Stomach (tissue), 9 donors: ENCODE data around the gene USP35. TPM values are rescaled to one million over a fixed set of nuclear protein-coding genes. Genes with fewer than 3 reads are reported as not detected.

Source experiments
- DNase-seq, 2 donors: peaks; one replicate each; pipeline versions ENCODE4 v3.0.0 to v3.0.0-alpha.2; 2013 to 2019
- H3K27ac ChIP-seq, 5 donors: fragments of 200-600 bp in 4 of 5; sonication (generic) in 4 of 5; one replicate each; pipeline ENCODE4 v1.5.1; 2013 to 2019; ENCODE audit warnings: mild to moderate bottlenecking in 1 of 5, moderate library complexity in 1 of 5
- H3K27me3 ChIP-seq, 3 donors: fragments of 200-600 bp; sonication (generic); one replicate each; pipeline ENCODE4 v1.5.1; 2017 to 2019; ENCODE audit warnings: mixed run types in 1 of 3
- H3K36me3 ChIP-seq, 4 donors: fragments of 200-600 bp; sonication (generic); 1 replicate in 3 of 4; 2 replicates in 1 of 4; pipeline ENCODE4 v1.5.1; 2016 to 2019
- H3K4me1 ChIP-seq, 4 donors: fragments of 200-600 bp; sonication (generic); one replicate each; pipeline ENCODE4 v1.5.1; 2016 to 2019
- H3K4me3 ChIP-seq, 4 donors: fragments of 200-600 bp; sonication (generic) in 3 of 4; one replicate each; pipeline ENCODE4 v1.5.1; 2016 to 2019; ENCODE audit warnings: mild to moderate bottlenecking in 1 of 4
- H3K9me3 ChIP-seq, 4 donors: fragments of 200-600 bp; sonication (generic); one replicate each; pipeline ENCODE4 v1.5.1; 2016 to 2019
- CTCF ChIP-seq, 7 experiments: fragments of 450-650 bp in 4 of 7; fragments of 200-600 bp in 3 of 7; sonication (generic) in 3 of 7; IDR thresholded peaks; one replicate each; pipeline ENCODE4 v1.5.1; 2016 to 2019; ENCODE audit warnings: antibody characterized with exemption in 7 of 7, control low read depth in 2 of 7, mild to moderate bottlenecking in 1 of 7
- EP300 ChIP-seq: sonication (generic); formaldehyde crosslinking; IDR thresholded peaks from one replicate; pipeline ENCODE4 v1.6.1; 2017; ENCODE audit warnings: antibody characterized with exemption
- POLR2A ChIP-seq, 4 donors: fragments of 450-650 bp; IDR thresholded peaks; one replicate each; pipeline ENCODE4 v1.6.1; 2016; ENCODE audit warnings: antibody characterized with exemption in 4 of 4, control low read depth in 2 of 4, mild to moderate bottlenecking in 1 of 4, moderate library complexity in 1 of 4
- POLR2AphosphoS5 ChIP-seq, 3 donors: sonication (generic); formaldehyde crosslinking; IDR thresholded peaks; one replicate each; pipeline ENCODE4 v1.6.1; 2016; ENCODE audit warnings: antibody characterized with exemption in 3 of 3
- WGBS, 5 donors: extraction: QIAGEN DNeasy Blood & Tissue Kit in 3 of 5; methylation state at CpG; one replicate each; pipeline versions ENCODE4 v1.1.5 to v1.1.7; 2013 to 2018; 5-methylcytosine and 5-hydroxymethylcytosine counted together
- intact Hi-C: fragments of 100-400 bp; cut with DNase I; formaldehyde crosslinking; loops from one replicate; pipeline ENCODE4 v1.15.1; 2023; ENCODE audit warnings: low total_unique reads
- polyA plus RNA-seq, 3 donors: library from polyadenylated mRNA; stranded (reverse); fragments of 200-250 nt; gene quantifications; one replicate each; pipeline ENCODE4 v1.2.3, GENCODE V29; 2013
- total RNA-seq, 5 donors: library from RNA; depleted of rRNA; stranded (reverse); fragments of >200 nt; gene quantifications; one replicate each; pipeline versions ENCODE4 v1.1.0 to v1.2.3, GENCODE V29; 2014 to 2016
- donor health status: healthy with polysubstance abuse.
- donor health status: Bipolar disorder and iron deficiency.
- donor health status: healthy.

USP35 gene
- total and polyA plus RNA-seq, 8 donors = 0.61 to 68.4 (median 4.9) TPM

- H3K4me1 ChIP-seq = peaks cover 25 to 68% (median 42%) of the 10 kb centered on the region in 4 donors
- intact Hi-C loops = no loop called here
- H3K27ac ChIP-seq = peak overlapping the region in 1 of 5 donors; percentile 30
- no peaks in the 10 kb centered on the region for H3K9me3 ChIP-seq
- no peak overlapping the region for H3K4me3 ChIP-seq
- no peaks in the 10 kb centered on the region for H3K27me3 ChIP-seq
- no peak for DNase-seq
- H3K36me3 ChIP-seq = peaks cover 0 to 4% (median 2%) of the 10 kb centered on the region in 4 donors
- TF ChIP-seq CTCF (IDR thresholded peaks at IDR 0.05) (no peak), EP300 (no peak), POLR2AphosphoS5 (IDR thresholded peaks at IDR 0.05) (no peak), POLR2A (IDR thresholded peaks at IDR 0.05) (no peak)
- 60 to 73% (median 67%) methylated on average over 3 of the region's 3 CpGs for WGBS, 5 donors
Measured at GRCh38 chr11:78190374-78190773, 1.7 kb downstream of the USP35 start.

GRCh38 chr11:78190871-78191538, 2.3 kb downstream of the USP35 start:
- no peaks in the 10 kb centered on the region for H3K9me3 ChIP-seq
- no peaks in the 10 kb centered on the region for H3K27me3 ChIP-seq
- TF ChIP-seq POLR2A (IDR thresholded peaks at IDR 0.05) = no peak
- TF ChIP-seq POLR2AphosphoS5 (IDR thresholded peaks at IDR 0.05) = no peak
- no peak for TF ChIP-seq CTCF (IDR thresholded peaks at IDR 0.05)
- TF ChIP-seq EP300 = no peak
- peaks cover 25 to 65% (median 36%) of the 10 kb centered on the region in 4 donors for H3K4me1 ChIP-seq
- no peak for DNase-seq
- WGBS, 5 donors = 70 to 84% (median 82%) methylated on average over 14 of the region's 14 CpGs
- no peak overlapping the region for H3K27ac ChIP-seq
- intact Hi-C loops = no loop called here
- H3K4me3 ChIP-seq = no peak overlapping the region
- no peaks in the 10 kb centered on the region for H3K36me3 ChIP-seq

GRCh38 chr11:78192223-78192719, 3.6 kb downstream of the USP35 start:
- Histone ChIP-seq H3K4me3 (no peak overlapping the region), H3K27me3 (no peaks in the 10 kb centered on the region), H3K9me3 (no peaks in the 10 kb centered on the region), H3K4me1 (peaks cover 18 to 53% (median 30%) of the 10 kb centered on the region in 4 donors), H3K27ac (no peak overlapping the region), H3K36me3 (peaks cover 0 to 8% (median 2%) of the 10 kb centered on the region in 4 donors)
- 68 to 88% (median 70%) methylated on average over 6 of the region's 6 CpGs for whole genome bisulfite sequencing, 5 donors
- intact Hi-C loops = no loop called here
- TF ChIP-seq CTCF (IDR thresholded peaks at IDR 0.05) = no peak
- TF ChIP-seq EP300 = no peak
- no peak for TF ChIP-seq POLR2AphosphoS5 (IDR thresholded peaks at IDR 0.05)
- TF ChIP-seq POLR2A (IDR thresholded peaks at IDR 0.05) = no peak
- DNase-seq = peak in 1 of 2 donors; percentile 68

- peaks cover 0 to 14% (median 9%) of the 10 kb centered on the region in 4 donors for H3K36me3 ChIP-seq
- 87 to 97% (median 93%) methylated on average over 4 of the region's 4 CpGs for WGBS, 5 donors
- no peak for DNase-seq
- H3K9me3 ChIP-seq = no peaks in the 10 kb centered on the region
- H3K4me3 ChIP-seq = no peak overlapping the region
- H3K27me3 ChIP-seq = no peaks in the 10 kb centered on the region
- no peak overlapping the region for H3K27ac ChIP-seq
- peaks cover 13 to 46% (median 25%) of the 10 kb centered on the region in 4 donors for H3K4me1 ChIP-seq
- TF ChIP-seq POLR2AphosphoS5 (IDR thresholded peaks at IDR 0.05) (no peak), EP300 (no peak)
- intact Hi-C loops = no loop called here
Measured at GRCh38 chr11:78192911-78193351, 4.2 kb downstream of the USP35 start.

GRCh38 chr11:78193806-78194205, 5.1 kb downstream of the USP35 start:
- no peak overlapping the region for H3K27ac ChIP-seq
- H3K4me3 ChIP-seq = no peak overlapping the region

More at GRCh38 chr11:78193806-78194205, 5.1 kb downstream of the USP35 start:
- Histone ChIP-seq H3K36me3 (peaks cover 0 to 23% (median 18%) of the 10 kb centered on the region in 4 donors), H3K27me3 (no peaks in the 10 kb centered on the region), H3K9me3 (no peaks in the 10 kb centered on the region), H3K4me1 (peaks cover 13 to 46% (median 24%) of the 10 kb centered on the region in 4 donors)
- intact Hi-C loops = no loop called here
- no peak for DNase-seq
- TF ChIP-seq POLR2A (IDR thresholded peaks at IDR 0.05) (no peak), CTCF (IDR thresholded peaks at IDR 0.05) (no peak), EP300 (no peak), POLR2AphosphoS5 (IDR thresholded peaks at IDR 0.05) (no peak)
- 91 to 96% (median 92%) methylated on average over 8 of the region's 8 CpGs for WGBS, 5 donors
